PC-9 (cell line): Measurements from ENCODE around the gene SETMAR. TPM values are rescaled to one million over a fixed set of nuclear protein-coding genes. Genes with fewer than 3 reads are reported as not detected.

ENCODE experiments used
- BruUV-seq: library from RNA; stranded (reverse); fragments of 400-500 nt; replicated peaks from 2 replicates; lab custom pipeline; 2021; lab: Mats Ljungman, UMichigan
- CTCF ChIA-PET: fragments of 300-600 bp; sonication (Branson Sonifier 250); formaldehyde crosslinking; loops from one replicate; lab custom pipeline; 2022; ENCODE audit warnings: antibody characterized with exemption; lab: Charles Lee
- POLR2A ChIA-PET: fragments of 300-600 bp; sonication (Branson Sonifier 250); formaldehyde crosslinking; loops from one replicate; lab custom pipeline; 2022; ENCODE audit warnings: antibody characterized with exemption; ENCODE audit not compliant: unreplicated experiment; lab: Charles Lee
- DNase-seq, 2 experiments: peaks; one replicate each; pipeline versions ENCODE4 v3.0.0 to v3.0.0-alpha.2; 2015 to 2022; ENCODE audit warnings: mixed read lengths in 1 of 2
- H2AFZ ChIP-seq: fragments of 200-600 bp; sonication (generic); 2 replicates; pipeline ENCODE4 v1.8.1; 2017; ENCODE audit warnings: antibody characterized with exemption
- H3F3A ChIP-seq: fragments of 200-600 bp; sonication (generic); 2 replicates; pipeline ENCODE4 v1.8.1; 2017; ENCODE audit warnings: antibody characterized with exemption, mild to moderate bottlenecking, low read depth; ENCODE audit not compliant: insufficient read depth
- H3K27ac ChIP-seq: fragments of 200-600 bp; sonication (generic); 2 replicates; pipeline ENCODE4 v1.6.1; 2016; ENCODE audit warnings: mixed run types
- H3K27me3 ChIP-seq: fragments of 200-600 bp; sonication (generic); 2 replicates; pipeline ENCODE4 v1.6.1; 2016; ENCODE audit warnings: low read depth, mixed run types; ENCODE audit not compliant: insufficient read depth
- H3K36me3 ChIP-seq: fragments of 200-600 bp; sonication (generic); 2 replicates; pipeline ENCODE4 v1.6.1; 2016; ENCODE audit warnings: low read depth, mixed run types
- H3K4me1 ChIP-seq: fragments of 200-600 bp; sonication (generic); replicated peaks from 2 replicates; pipeline ENCODE4 v1.6.1; 2016; ENCODE audit warnings: mixed run types; ENCODE audit not compliant: insufficient read depth
- H3K4me2 ChIP-seq: fragments of 200-600 bp; sonication (generic); 2 replicates; pipeline ENCODE4 v1.6.1; 2017; ENCODE audit warnings: mixed run types
- H3K4me3 ChIP-seq: fragments of 200-600 bp; sonication (generic); 2 replicates; pipeline ENCODE4 v1.6.1; 2016; ENCODE audit warnings: mixed run types
- H3K79me2 ChIP-seq: fragments of 200-600 bp; sonication (generic); 2 replicates; pipeline ENCODE4 v1.6.1; 2017; ENCODE audit warnings: low read depth, mixed run types
- H3K9me2 ChIP-seq: fragments of 200-600 bp; sonication (generic); 2 replicates; pipeline ENCODE4 v1.8.1; 2017; ENCODE audit warnings: mild to moderate bottlenecking; ENCODE audit not compliant: insufficient read depth
- H3K9me3 ChIP-seq: fragments of 200-600 bp; sonication (generic); 2 replicates; pipeline ENCODE4 v1.8.1; 2016; ENCODE audit warnings: low read depth; ENCODE audit not compliant: insufficient read depth
- H4K20me1 ChIP-seq: fragments of 200-600 bp; sonication (generic); 2 replicates; pipeline ENCODE4 v1.8.1; 2017; ENCODE audit not compliant: insufficient read depth
- CTCF ChIP-seq: fragments of 200-600 bp; sonication (generic); conservative IDR thresholded peaks from 2 replicates; pipeline ENCODE4 v1.6.1; 2017; ENCODE audit warnings: mixed run types, antibody characterized with exemption, mild to moderate bottlenecking, moderate library complexity
- EZH2 ChIP-seq: fragments of 200-600 bp; sonication (generic); IDR thresholded peaks from 2 replicates; pipeline ENCODE4 v1.8.0; 2017; ENCODE audit warnings: antibody characterized with exemption, low read depth
- intact Hi-C: fragments of 100-400 bp; cut with micrococcal nuclease; formaldehyde crosslinking; loops from one replicate; pipeline ENCODE4 v1.10.0; 2022; ENCODE audit not compliant: unreplicated experiment
- total RNA-seq: library from RNA; stranded (reverse); gene quantifications from 2 replicates; pipeline ENCODE4 v1.2.3, GENCODE V29; 2021

SETMAR gene
- total RNA-seq, 1 experiment from 2014 or later, result 7.6 TPM

DNA sequence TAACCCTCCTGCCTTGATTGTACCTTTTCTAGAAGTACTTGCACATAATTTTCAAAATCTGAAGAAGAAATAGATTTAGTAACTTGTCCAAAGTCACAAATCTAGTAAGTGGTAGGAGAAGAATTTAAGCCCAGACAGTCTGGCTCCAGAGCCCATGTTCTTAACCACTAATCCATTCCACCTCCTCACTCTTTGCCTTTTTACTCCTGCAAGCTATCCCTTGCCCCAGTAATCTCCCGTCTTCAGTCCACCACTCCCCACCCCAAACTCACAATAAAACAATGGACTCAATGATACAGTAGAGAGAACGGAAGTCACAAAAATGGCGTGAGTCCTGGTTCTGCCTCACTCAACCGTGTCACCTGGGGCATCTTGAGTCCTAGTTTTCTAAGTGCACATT, 48.7 kb downstream of the SETMAR start:
- BruUV-seq, result no TSS peak
- intact Hi-C loops, result loop anchor here (1.0 to 10.0 kb wide), 3 partner anchors 143 to 705 kb away; partner anchors contain the start of gene ITPR1
- POLR2A ChIA-PET, result no interaction called here
- Histone ChIP-seq H3K9me2 (no peaks in the 10 kb centered on the region), H3K27ac (no peak overlapping the region), H3K4me1 (no peaks in the 10 kb centered on the region), H3K79me2 (no peaks in the 10 kb centered on the region), H4K20me1 (no peaks in the 10 kb centered on the region), H2AFZ (no peak overlapping the region), H3K9me3 (no peaks in the 10 kb centered on the region), H3F3A (no peaks in the 10 kb centered on the region), H3K36me3 (no peaks in the 10 kb centered on the region), H3K4me3 (no peak overlapping the region), H3K27me3 (no peaks in the 10 kb centered on the region), H3K4me2 (no peak overlapping the region)
- no peak for DNase-seq
- TF ChIP-seq CTCF, result no peak
- TF ChIP-seq EZH2, result no peak
- CTCF ChIA-PET, result interaction anchor here (0.7 kb wide), 1 partner anchor 41 kb away, joined by 3 read pairs; no protein-coding TSS in a partner anchor

- no peaks in the 10 kb centered on the region for H3K79me2 ChIP-seq
- H3K27ac ChIP-seq, result no peak overlapping the region
- H3K9me2 ChIP-seq, result no peaks in the 10 kb centered on the region
- H3K4me1 ChIP-seq, result no peaks in the 10 kb centered on the region
- H3K36me3 ChIP-seq, result no peaks in the 10 kb centered on the region
- no peak for DNase-seq
- no peak overlapping the region for H3K4me2 ChIP-seq
- H3K4me3 ChIP-seq, result no peak overlapping the region
- no peaks in the 10 kb centered on the region for H3K9me3 ChIP-seq
- TF ChIP-seq CTCF (no peak), EZH2 (no peak)
- ChIA-PET CTCF (no interaction called here), POLR2A (no interaction called here)
- no peaks in the 10 kb centered on the region for H3F3A ChIP-seq
- H2AFZ ChIP-seq, result no peak overlapping the region
- no peaks in the 10 kb centered on the region for H3K27me3 ChIP-seq
- no peaks in the 10 kb centered on the region for H4K20me1 ChIP-seq
- intact Hi-C loops, result loop anchor here (10.0 kb wide), 1 partner anchor 139 kb away; the partner anchor contains the start of gene ITPR1
- no TSS peak for BruUV-seq
These were observed 52.4 kb downstream of the SETMAR start for GRCh38 chr3:4355401-4356219.

DNA sequence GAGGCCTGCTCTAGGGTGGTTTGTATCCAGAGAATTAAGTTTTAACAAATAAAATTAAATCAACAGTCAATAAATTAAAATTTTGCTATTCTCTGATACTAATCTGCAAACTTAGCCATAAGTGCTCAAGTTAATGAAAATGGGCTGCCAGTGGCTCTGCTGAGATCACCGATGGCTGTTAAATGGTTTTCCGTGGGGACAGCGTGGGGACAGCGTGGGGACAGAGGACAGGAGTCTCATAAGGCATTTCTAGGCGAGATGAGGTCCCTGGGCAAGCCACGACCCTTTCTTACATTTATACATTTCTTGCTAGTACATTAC, 53.0 kb downstream of the SETMAR start:
- no peak overlapping the region for H2AFZ ChIP-seq
- intact Hi-C loops, result loop anchor here (10.0 kb wide), 1 partner anchor 139 kb away; the partner anchor contains the start of gene ITPR1

More for the DNA sequence above, 53.0 kb downstream of the SETMAR start:
- Histone ChIP-seq H3K4me3 (no peak overlapping the region), H3F3A (no peaks in the 10 kb centered on the region), H3K27me3 (no peaks in the 10 kb centered on the region), H3K9me2 (no peaks in the 10 kb centered on the region), H3K27ac (no peak overlapping the region), H3K4me1 (no peaks in the 10 kb centered on the region), H3K36me3 (no peaks in the 10 kb centered on the region), H4K20me1 (no peaks in the 10 kb centered on the region), H3K79me2 (no peaks in the 10 kb centered on the region), H3K9me3 (no peaks in the 10 kb centered on the region), H3K4me2 (no peak overlapping the region)
- POLR2A ChIA-PET, result no interaction called here
- no TSS peak for BruUV-seq
- TF ChIP-seq CTCF (no peak), EZH2 (no peak)
- CTCF ChIA-PET, result no interaction called here
- DNase-seq, result no peak
